Effector CD4-positive, alpha-beta T cell (primary cell): ENCODE results near the gene SIN3B.
"Not testable (repeated sequence)": the region's sequence is repeated elsewhere in the genome, so short reads cannot be mapped to it uniquely, and the experiment has no call there.

Experiments
- DNase-seq: peaks from one replicate; pipeline ENCODE4 v3.0.0-alpha.2; 2020

The SIN3B gene

DNA sequence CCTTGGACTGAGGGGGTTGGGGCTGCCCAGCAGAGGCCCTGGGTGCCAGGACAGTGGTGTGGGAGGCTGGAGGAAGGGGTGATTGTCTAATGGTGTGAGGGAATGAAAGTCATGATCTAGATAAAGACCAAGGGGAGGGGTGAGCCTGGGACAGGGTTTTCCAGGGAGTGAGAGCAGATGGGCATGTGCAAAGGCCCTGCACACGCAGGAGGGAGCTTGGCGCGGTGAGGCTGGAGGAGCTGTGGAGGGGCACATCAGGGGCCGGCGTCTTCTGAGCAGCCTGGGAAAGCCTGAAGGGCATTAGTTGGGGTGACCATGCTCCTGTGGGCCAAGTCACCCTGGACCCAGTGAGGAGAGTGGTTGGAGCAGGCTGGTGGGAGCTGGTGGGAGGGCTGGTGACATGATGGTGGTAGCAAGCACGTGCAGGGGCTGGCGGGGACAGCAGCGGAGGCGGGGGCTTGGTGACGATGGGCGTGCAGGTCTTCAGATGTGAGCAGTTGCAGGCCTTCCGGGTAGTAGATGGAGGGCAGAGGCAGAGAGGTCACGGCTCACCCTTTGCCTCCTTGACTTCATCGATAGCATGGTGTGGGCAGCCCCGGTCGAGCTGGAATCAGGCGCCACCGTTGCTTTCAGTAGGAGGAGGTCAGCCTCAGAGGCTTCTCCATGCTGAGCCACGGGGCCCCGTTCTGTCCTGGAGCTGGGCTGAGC is 39.4 kb downstream of the SIN3B start:
- DNase-seq: no peak

DNA sequence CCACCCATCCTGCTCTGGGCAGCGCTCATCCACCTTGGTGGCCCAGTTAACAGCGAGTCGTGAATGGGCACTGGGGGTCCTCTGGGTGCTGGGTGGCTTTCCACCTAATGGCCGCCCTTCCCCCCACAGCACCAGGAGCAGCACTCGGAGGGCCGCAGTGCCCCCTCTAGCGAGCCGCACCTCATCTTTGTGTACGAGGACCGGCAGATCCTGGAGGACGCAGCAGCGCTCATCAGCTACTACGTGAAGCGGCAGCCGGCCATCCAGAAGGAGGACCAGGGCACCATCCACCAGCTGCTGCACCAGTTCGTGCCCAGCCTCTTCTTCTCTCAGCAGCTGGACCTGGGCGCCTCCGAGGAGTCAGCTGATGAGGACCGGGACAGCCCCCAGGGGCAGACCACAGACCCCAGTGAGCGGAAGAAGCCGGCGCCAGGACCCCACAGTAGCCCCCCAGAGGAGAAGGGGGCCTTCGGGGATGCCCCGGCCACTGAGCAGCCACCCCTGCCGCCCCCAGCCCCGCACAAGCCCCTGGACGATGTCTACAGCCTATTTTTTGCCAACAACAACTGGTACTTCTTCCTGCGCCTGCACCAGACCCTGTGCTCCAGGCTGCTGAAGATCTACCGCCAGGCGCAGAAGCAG is 40.3 kb downstream of the SIN3B start:
- no peak for DNase-seq

DNA sequence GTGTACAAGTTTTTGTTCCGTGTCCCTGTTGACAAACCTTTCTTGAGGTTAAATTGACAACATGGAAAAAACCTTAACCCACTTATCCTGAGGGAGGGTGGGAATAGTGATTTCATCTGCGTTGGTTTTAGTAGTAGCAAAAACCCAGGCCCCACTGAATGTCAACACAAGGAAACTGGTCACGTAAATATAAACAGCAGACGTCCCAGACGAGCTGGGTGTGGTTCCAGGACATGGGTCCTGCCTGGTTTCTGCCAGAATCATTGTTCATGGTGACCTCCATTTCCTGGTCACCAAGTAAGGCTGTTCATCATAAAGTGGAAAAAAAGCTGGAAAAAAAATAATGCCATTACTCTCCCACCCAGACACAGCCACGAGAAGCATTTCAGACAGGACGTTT is 42.7 kb downstream of the SIN3B start:
- no peak for DNase-seq

DNA sequence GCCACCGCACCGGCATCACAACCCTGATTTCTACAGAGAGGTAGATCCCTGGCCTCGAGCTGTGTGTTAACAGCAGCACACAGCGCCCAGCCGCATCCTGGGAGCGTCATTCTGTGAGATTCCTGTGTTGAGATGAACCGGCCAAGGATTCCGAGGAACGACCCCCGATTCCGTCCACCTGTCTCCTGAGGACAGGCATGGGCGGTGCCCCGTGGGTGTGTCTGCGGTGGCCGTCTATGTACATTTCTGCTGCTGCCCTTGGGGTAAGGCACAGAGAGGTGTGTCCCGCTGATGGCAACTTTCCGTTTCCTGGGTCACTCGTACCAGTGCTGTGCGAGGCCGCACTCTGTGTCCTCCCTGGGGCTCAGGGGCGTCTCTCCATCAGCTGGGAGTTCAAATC is 43.5 kb downstream of the SIN3B start:
- no peak for DNase-seq

DNA sequence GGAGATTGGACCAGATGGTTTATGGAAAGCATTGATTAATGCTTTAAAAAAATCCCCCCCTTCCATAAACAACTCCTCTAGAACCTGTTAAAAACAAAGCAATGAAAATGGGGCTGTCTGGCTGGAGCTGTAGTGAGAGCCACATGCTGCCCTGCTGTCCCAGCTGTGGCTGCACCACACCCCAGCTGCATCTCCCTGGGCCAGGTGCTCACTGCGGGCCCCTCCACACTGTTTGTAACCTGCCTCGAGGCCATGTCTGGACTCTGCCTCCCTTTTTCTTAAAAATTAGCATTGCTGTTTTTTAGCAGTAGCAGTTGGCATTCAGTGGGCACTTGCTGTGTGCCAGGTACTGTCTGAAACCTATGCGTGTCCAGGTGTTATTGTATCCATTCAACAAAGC is 44.4 kb downstream of the SIN3B start:
- DNase-seq: no peak

DNA sequence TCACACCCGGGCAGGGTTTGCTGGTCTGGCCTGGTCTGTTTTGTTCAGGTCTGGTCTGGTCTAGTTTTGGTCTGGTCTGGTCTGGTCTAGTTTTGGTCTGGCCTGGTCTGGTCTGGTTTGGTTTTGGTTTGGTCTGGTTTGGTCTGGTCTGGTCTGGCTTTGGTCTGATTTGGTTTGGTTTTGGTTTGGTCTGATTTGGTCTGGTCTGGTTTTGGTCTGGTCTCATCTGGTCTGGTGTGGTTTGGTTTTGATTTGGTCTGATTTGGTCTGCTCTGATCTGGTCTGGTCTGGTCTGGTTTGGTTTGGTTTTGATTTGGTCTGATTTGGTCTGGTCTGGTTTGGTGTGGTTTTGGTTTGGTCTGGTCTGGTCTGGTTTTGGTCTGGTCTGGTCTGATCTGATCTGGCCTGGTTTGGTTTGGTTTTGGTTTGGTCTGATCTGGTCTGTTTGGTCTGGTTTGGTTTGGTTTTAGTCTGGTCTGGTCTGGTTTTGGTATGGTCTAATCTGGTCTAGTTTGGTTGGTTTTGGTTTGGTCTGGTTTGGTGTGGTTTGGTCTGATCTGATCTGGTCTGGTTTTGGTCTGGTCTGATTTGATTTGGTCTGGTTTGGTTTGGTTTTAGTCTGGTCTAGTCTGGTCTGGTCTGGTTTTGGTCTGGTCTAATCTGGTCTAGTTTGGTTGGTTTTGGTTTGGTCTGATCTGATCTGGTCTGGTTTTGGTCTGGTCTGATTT is 45.2 kb downstream of the SIN3B start:
- no peak for DNase-seq

DNA sequence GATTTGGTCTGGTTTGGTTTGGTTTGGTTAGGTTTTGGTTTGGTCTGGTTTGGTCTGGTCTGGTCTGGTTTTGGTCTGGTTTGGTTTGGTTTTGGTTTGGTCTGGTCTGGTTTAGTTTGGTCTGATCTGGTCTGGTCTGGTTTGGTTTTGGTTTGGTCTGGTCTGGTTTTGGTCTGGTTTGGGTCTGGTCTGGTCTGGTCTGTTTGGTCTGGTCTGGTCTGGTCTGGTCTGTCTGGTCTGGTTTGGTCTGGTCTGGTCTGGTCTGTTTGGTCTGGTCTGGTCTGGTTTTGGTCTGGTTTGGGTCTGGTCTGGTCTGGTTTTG is 45.7 kb downstream of the SIN3B start:
- DNase-seq: not testable (repeated sequence)

DNA sequence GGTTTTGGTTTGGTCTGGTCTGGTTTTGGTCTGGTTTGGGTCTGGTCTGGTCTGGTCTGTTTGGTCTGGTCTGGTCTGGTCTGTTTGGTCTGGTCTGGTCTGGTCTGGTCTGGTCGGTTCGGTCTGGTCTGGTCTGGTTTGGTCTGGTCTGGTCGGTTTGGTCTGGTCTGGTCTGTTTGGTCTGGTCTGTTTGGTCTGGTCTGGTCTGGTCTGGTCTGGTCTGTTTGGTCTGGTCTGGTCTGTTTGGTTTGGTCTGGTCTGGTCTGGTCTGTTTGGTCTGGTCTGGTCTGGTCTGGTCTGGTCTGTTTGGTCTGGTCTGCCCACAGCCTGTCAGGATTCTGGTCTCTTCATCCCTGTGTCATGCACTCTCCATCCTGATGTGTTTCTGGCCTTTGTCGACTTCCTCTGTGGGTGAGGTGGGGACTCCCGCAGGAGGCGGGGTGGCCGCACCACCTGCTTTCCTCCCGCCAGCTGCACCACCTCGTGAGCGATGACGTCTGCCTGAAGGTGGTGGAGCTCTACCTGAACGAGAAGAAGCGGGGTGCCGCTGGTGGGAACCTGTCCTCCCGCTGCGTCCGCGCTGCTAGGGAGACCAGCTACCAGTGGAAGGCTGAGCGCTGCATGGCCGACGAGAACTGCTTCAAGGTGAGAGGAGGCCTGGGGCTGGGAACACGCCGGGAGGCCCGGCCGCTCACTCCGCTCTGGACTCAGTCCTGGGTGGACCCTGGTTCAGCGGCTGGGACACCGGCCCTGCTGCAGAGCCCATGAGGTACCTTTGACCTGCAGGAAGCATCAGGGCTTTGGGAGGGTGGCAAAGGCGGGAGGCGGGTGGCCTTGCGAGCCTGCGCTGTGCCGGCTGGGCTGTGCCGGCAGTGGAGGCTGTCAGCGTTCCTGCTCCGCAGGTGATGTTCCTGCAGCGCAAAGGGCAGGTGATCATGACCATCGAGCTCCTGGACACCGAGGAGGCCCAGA is 46.7 kb downstream of the SIN3B start:
- no peak for DNase-seq

DNA sequence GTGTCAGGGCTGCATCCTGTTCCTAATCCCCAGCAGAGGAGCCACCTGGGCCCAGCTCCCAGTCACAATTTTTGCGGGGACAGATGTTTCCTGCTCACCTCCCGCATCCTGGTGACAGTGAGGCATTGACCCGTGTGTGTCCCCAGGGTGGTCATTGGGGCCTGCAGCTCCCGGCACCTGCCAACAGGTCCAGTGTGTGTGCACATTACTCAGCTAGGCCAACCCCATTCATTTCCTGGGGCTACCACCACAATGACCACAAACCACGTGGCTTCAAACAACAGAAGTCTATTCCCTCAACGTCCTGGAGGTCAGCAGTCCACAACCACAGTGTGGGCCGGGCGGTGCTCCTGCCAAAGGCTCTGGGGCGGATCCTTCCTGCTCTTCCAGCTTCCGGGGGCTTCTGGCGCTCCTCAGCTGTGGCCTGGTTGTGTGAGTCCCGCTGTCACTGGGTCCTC is 47.7 kb downstream of the SIN3B start:
- DNase-seq: no peak

DNA sequence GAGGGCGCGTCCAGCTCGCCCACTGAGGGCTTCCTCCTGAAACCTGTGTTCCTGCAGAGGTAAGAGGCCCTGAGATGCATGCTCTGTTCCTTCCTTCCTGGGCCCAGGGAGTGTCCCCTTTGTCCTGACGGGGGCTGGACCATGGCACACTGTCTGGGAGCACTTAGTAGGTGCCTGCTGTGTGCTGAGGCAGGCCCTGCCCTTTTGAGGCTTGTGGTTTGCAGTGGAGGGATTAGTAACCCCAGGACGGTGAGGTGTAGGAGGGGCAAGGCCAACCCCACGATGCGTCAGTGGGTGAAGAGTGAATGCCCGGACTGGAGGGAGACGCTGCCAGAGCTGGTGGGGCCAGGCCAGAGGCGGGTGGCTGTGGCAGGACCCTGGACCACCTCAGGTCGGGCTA is 48.4 kb downstream of the SIN3B start:
- DNase-seq: no peak

DNA sequence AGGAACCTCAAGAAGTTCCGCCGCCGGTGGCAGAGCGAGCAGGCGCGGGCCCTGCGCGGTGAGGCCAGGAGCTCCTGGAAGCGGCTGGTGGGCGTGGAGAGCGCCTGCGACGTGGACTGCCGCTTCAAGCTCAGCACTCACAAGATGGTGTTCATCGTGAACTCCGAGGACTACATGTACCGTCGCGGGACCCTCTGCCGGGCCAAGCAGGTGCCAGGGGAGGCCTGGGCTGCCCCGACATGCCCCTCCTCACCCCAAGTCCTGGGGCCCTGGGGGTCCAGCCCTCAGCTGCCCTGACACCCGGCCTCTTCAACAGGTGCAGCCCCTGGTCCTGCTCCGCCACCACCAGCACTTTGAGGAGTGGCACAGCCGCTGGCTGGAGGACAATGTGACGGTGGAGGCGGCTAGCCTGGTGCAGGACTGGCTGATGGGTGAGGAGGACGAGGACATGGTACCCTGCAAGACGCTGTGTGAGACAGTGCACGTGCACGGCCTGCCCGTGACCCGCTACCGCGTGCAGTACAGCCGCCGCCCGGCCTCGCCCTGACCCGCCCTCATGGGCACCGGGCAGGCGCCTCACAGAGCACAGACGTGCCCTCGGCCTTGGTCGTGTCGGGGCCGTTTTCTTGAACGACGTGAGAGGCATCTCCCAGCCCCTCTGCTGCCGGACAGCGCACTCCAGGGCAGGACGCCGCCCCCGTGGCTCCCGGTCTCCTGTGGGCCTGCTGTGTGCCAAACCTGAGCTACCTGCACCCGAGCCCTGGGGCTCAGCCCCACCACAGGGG is 49.2 kb downstream of the SIN3B start:
- DNase-seq: no peak

DNA sequence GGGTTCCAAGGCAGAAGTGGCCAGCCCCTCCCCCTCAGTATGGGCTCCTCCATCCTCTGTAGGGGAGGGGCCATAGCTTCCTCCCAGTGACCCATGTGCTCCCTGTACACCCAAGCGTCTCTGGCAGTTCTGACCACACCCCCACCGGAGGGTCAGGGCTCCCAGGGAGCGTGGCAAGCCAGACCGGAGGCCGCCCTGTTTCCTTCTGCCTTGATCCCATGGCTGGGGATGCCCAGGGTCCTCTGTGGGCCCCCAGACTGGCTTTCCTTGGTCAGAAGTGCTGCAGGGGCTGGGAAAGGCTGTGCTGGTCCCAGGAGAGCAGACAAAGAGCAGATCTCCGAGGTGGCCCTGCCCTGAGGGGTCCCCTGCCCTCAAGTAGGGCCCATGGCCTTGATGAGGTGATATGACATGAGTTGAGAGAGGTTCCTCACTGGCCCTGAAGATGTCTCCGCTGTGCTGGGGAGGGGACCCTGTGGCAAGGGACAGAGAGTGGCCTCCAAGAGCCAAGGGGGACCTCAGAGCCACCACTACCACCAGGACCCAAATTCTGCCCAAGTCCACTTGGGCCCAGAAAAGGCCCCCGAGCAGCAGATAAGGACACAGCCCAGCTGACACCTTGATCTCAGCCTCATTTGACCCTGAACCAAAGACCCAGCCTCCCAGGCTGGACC is 51.8 kb downstream of the SIN3B start:
- no peak for DNase-seq

DNA sequence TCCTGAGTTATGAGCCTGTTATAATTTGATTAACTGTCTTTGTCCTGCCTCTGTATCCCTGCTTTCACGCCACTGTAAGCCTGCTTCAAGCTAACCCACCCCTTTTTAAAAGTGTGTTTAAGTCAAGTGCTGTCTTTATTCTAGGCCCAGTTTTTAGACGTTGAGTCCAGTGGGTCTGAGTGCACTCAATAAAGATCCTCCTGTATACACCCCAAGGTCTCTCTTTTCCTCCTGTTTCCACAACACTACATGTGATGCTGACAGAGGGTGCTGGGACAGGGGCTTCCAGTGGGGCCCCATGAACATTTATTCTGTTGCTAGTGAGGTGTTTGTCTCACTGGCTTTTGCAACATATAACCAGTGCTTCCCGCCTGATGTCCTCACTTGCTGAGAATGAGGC is 52.9 kb downstream of the SIN3B start:
- DNase-seq: no peak

DNA sequence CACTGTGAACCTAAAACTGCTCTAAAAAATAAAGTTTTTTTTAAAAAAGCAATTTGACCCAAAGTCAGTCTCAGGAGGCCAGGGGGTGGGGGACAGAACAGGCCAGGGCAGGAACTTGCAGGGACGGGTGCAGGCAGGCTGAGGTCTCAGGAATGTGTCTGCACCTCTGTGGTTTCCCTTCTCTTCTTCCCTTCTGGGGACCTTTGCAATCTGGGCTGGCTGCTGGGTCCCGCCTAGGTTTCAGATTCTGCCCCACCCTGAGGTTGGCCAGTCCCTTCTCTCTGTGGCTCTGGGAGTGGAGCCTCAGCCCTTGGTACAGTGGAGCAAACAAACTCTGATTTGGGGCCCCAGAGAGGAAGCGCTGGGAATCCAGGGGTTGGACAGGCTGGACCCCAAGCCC is 54.3 kb downstream of the SIN3B start:
- no peak for DNase-seq

DNA sequence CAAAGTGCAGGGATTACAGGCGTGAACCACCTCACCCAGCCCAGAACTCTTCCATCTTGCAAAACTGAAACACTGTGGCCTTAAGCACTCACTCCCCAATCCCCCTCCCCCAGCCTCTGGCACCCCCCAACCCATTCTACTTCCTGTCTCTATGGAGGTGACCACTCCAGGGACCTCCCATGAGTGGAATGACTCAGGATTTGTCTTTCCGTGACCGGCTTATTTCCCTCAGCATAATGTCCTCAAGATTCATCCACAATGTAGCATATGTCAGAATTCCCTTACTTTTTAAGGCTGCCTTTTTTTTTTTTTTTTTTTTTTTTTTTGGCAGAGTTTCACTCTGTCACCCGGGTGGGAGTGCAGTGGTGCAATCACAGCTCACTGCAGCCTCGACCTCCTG is 56.0 kb downstream of the SIN3B start:
- DNase-seq: no peak

DNA sequence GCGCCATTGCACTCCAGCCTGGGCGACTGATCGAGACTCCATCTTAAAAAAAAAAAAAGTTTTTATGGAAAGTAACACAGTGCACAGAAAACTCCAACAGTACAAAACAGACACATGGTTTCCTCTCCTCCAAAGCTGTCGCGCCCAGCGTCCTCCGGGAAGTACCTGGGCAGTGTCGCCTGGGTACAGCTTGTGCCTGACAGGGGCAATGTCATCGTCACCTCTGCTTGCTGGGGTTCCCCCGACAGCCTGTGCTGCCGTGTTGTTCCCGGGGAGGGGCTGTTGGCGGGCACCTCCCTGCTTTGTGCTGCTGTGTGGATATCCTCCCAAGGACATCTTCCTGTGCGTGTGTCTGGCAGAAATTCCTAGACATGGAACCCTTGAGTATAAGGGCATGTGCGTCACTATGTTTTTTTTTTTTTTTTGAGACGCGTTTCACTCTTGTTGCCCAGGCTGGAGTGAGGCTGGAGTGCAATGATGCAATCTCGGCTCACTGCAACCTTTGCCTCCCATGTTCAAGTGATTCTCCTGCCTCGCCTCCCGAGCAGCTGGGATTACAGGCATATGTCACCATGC is 57.2 kb downstream of the SIN3B start:
- DNase-seq: no peak

DNA sequence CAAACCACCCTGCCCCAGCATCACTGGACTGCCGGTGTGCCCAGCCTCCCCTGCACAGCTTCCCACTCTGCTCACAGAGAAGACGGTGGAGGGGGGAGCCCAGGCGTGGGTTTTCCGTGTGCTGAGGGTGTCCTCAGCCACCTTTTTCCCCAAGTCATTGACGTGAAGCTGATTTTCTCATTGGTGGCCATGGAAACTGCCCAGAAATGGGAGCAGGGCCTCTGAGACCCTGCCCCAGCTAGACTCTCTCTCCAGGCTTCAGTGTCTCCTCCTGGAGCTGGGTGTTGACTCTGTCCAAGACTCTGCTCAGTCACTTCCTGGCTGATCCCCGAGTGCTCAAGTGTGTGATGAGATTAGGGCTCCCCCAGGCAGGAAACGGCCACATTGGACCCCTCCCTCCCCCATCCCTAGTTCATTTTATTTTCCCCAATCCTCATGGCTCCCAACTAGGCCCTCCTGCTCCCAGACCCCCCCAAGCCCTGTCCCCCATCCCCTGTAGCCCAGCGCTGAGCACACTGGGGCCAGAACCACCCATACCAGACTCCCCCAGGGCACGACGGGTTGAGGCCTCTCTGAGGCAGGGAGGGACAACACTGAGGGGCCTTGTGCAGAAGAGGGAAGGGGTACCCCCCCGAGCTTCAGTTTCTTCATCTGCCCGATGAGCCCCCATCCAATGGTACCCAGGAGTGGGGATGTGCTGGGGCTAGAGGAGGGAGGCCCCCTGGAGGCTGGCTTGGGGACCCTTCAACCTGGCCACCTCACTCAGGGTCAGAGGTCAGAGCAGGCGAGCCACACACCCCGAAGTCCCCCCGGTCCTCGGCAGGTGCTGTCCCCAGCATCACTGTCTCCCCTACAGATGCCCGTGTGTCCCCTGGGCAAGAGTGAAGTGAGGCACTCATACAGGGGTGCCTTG is 58.4 kb downstream of the SIN3B start:
- no peak for DNase-seq

DNA sequence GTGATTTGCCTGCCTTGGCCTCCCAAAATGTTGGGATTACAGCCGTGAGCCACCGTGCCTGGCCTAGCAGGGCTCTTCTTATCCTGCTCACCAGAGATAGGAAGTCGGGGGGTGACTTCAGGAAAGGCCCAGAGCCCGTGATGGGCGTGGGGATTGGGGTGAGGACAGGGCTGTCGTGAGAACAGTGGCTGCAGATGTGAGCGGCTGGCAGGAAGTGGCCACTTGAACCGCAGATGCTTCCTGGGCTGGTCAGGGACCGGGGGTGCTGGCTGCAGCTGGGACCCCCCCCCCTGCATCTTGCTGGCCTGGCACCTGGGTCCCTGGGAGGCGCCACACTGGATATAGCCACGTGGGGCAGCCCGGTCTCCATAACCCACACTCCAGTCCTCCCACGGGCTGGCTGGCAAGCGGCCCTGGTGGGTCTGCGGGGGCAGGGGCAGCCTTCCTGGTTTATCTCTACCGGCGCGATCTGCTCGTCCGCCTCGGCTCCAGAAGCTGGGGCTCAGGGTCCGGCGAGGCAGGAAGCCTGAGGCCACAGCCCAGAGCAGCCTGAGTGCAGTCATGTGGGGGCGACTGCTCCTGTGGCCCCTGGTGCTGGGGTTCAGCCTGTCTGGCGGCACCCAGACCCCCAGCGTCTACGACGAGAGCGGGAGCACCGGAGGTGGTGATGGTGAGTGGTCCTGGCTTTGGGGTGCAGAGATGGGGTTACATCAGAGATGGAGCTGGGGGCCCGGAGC is 59.6 kb downstream of the SIN3B start, which contains the start of gene F2RL3:
TSS of gene F2RL3 (plus strand) at position 371 of the 737 bp plus-strand sequence. CDS start at position 562, 191 bp downstream.
- no peak for DNase-seq

DNA sequence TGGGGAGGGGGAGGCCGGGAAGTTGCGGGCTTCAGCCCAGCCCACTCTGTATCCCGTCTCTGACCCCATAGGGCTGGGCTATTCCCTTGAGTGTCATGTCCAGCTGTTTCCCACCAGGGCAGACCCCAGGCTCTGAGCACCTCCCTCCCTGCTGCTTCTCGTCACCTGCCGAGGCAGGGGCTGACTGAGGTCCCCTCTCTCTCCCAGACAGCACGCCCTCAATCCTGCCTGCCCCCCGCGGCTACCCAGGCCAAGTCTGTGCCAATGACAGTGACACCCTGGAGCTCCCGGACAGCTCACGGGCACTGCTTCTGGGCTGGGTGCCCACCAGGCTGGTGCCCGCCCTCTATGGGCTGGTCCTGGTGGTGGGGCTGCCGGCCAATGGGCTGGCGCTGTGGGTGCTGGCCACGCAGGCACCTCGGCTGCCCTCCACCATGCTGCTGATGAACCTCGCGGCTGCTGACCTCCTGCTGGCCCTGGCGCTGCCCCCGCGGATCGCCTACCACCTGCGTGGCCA is 60.2 kb downstream of the SIN3B start:
- no peak for DNase-seq
